HG03565 (cell line): Measurements from ENCODE around the gene INTS12.
A peak's percentile ranks its signal among the peaks of the same experiment; 100 is the strongest.

Experiments used
- ATAC-seq: cut with Tn5 transposase; IDR thresholded peaks from one replicate; pipeline ENCODE4 v1.9.1; 2021; ENCODE audit warnings: mild to moderate bottlenecking, moderate library complexity; ENCODE audit not compliant: unreplicated experiment

The INTS12 gene

DNA sequence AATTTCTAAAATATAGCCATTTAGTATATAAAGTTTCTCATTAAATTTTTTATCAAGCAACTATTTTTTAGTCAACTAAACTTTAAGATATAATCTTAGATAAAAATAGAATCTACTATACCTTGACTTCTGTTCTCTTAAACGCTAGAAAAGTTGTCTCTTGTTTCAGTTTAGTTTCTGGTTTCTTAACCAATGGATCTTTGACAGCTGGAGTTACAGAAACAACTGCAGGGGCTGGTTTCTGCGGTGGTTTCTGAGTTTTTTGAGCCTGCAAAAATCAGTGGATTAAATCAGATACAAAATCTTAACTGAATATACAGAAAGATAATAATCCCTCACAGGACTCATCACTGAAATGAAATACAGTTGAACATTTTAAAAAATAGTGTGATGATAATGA, 21.9 kb downstream of the INTS12 start:
- ATAC-seq, result no peak

DNA sequence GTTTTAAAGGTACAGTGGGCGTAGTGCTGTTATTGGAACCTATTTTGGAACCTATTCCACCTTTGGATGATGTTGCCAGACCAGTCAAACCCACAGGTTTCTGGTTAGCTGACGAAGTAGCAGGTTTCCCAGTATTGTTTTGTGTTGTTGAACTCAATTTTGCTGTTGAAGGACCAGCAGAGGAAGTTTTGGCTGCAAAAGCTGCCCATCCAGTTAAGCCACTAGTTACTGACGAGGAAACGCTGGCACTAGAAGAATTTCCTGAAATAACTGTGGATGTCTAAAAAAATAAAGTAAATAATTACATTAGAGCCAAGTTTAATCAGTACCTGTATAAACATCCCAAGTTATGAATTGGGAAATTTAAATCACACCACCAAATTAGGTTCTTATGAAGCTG, 25.5 kb downstream of the INTS12 start:
- no peak for ATAC-seq

DNA sequence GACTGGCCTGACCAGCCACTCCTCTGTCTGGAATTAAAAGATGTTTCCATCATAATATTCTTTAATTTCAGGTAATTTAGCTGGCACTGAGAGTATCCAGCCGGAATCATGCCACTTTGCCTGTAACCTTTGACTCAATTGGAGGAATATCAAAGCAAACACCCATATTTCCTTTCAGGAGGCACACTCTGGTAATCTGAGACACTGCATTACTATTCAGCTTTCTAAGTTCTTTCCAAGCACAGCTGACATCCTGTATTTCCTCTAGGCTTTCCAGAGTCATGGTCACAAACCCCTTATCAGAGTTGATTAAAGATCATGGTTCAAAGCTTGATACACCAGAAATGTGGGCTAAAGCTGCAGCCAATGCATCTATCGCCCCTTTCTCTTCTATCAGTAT, 29.3 kb downstream of the INTS12 start:
- ATAC-seq, result no peak

DNA sequence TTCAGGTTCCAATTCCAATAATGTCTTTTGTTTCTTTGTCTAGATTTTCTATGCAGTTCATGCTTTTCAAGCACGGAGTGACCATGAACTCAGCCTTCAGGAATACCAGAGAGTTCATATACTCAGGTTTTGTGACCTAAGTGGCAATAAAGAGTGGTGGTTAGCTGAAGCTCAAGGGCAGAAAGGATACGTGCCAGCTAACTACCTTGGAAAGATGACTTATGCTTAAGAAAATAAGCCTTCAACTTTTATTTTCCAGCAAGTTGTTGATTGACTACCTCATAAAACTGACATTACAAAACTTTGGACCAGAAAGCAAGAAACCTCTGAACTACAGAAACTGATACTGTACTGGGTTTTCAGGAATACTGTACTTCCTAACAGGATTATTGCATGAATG, 30.8 kb downstream of the INTS12 start:
- no peak for ATAC-seq

DNA sequence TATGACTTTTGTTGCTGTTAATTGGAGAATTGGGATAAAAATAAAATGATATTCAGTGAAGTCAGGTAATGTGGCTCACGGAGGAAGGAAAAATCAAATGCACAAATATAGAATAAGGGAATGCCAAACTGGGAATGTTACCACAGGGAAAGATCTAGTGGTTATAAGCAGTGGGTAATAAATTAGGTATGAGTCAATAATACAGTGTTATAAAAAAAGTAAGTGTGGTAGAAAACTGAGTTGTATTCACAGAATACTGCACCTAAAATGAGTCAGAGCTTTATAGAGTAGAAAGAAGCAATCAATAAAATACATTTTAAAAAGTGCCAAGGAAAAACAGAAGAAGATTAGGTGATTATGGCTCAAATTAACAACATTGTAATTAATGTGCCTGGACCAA, 34.5 kb downstream of the INTS12 start:
- no peak for ATAC-seq

DNA sequence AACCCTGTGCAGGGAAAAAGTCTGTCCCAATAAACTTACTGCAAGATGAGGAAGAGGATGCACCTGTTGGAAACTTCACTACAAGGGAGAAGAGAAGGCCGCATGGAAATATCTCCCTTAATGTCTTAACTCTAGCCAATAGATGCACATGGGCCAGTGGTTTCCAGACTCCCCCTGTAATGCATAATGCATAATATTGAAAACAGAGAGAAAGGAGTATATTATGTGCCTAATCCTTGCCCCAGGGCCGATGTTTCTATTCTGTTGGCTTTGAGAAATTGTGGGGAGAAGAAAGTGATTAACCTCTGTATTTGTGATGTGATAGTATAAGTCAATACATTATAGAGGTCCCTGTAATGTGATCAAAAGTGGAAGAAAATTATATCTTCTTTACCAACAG, 37.2 kb downstream of the INTS12 start:
- no peak for ATAC-seq

DNA sequence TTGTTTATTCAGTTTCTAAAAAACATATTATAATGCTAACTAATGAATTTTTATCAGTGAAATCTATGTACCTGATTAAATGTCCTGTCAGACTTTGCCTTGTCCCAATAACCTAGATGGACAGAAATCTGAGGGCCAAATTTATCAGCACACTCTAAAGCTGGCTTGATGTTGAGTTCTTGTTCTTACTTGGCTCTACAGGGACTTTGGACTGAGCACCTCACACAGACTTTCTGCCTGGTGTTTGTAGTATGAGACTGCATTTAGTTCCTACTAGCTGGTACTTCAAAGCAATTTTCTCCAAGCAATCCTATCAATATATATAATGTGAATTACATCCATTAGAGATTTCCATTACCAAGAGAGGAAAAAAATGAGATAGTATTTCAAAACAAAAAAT, 37.8 kb downstream of the INTS12 start:
- no peak for ATAC-seq

DNA sequence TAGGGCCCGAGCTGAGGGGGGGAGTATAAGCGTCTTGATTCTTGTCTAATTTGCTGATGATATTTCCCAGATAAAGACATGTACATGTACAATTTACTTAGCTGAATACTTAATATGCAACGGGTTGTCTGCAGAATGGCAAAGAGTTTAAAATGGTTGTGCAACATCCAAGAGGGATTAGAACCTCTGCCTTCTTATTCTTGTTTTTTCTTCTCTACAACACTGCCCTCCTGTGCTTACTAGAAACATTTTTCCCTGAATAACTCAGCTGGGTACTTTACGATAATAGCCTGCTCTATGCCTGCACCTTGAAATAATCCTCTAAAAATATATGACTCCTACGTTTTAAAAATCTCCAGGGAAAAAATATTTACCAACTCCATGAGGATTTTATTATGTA, 41.8 kb downstream of the INTS12 start:
- ATAC-seq, result no peak

DNA sequence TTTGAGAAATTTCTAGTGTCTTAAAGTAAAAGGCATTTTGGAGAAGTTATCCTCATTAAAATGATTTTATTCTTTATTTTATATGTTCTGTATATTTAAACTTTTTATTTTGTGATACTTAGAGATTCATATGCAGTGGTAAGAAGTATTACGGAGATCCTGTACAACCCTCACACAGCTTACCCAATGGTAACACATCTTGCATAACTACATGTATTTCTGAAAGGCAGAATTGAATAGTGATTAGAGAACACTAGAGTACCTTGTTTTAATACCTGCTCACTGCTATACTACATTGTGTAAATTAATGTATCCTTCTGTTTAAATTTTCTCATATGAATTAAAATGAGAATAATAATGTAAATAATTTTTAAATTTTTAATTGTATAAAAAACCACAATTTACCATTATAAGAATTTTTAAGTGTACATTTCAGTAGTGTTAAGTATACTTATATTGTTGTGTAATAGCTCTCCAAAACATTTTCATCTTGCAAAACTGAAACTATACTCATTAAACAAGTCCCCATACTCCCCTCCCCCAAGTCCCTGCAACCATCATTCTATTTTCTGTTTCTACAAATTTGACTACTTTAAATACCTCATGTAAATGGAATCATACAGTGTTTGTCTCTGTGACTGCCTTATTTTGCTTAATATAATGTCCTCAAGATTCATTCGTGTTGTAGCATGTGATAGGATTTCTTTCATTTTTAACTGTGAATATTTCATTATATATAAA, 45.4 kb downstream of the INTS12 start:
- no peak for ATAC-seq

DNA sequence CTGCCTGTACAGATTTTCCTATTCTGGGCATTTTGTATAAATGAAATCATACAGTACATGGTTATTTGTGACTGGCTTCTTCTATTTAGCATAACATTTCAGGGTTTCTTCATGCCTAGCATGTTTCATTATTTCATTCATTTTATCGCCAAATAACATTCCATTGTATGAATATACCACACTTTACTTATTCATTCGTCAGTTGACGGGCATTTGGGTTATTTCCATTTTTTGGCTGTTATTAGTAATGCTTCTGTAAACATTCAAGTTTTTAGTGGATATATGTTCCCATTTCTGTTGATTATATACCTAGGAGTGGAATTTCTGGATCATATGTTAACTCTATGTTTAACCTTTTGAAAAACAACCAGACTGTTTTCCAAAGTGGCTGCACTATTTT, 47.5 kb downstream of the INTS12 start:
- no peak for ATAC-seq

DNA sequence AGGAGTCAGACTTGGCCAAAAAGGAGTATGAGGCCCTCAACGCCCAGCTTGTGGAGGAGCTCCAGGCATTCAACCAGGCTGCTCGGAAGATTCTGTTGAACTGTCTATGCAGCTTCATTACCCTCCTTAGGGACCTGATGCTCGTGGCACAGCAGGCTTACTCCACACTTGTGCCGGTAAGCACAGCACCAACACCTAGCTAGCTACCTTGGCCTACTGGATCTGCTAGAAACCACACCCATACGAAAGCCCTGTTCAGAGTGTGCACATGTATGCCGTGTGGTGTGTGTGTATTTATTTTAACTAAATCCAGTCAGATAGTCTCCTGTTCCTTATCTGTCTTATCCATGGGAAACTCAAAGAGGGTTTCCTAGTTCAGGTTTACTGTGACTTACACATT, 49.3 kb downstream of the INTS12 start:
- no peak for ATAC-seq

DNA sequence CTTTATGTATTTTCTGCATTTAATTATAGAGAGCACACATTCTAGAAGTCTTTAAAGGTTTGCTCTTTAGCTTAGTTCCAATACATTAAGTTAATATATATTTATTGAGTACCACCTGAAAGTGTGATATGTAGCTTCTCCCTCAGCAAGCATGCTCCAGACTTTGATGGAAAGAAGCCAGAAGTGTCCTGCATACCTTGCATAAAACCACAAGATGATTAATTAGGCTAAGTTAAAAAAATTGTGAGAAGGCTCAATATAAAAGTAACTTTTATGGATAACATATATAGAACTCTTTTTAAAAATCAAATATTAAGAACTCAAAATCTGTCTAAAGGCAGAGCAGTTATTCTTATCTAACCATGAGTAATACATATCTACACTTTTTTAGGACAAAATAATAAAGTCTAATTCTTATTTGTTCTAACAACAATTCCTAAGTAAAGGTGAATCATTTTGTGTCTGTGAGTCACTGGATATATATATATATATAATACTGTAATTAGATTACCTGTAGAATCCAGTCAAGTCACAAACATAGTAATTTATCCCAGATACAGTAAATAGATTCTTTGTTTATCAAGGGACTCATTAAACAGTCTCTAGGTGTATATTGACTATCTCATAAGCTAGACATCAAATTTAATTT, 51.2 kb downstream of the INTS12 start:
- ATAC-seq, result no peak

DNA sequence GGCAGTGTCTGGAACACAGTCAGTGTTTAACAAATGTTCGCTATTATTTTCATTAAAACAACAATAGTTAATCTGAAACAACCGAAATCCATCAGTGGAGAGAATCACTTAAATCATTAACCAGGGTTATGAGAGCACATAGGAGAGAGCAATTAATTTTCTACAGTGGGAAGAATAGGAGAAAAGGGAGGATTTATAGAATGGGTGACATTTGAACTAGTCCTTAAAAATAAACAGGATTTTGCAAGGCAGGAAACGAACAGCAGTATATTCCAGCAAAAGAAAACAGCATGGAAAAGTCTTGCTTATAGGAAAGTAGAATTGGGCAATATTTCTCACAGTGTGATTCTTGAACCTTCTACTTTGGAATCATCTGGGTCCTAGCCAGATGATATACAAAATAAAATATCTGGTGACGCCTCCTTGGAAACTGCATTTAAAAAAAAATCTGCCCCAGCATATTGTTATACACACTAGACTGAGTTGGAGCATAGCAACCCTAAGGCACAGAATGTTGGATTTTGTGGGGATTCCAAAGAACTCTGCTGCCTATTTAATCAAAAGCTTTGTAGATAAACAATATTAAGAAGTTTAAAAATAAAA, 56.1 kb downstream of the INTS12 start:
- ATAC-seq, result no peak

DNA sequence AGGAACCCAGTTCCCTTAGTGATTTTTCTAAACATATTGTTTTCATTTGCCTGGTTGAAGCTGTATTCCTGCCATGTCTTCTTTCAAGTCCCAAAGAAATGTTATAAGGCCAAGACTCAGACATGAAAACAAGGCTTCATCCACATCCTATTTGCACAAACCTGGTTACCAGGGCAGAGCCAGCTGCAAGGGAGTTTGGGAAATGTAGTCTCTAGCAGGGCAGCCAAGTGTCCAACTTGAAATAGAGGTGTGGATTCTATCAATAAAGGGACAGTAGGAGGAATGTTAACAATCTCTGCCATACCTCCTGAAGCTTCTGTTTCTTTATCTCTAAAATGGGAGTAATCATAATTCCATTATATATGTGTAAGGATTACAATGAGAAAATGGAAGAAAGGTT, 56.6 kb downstream of the INTS12 start:
- ATAC-seq, result no peak

DNA sequence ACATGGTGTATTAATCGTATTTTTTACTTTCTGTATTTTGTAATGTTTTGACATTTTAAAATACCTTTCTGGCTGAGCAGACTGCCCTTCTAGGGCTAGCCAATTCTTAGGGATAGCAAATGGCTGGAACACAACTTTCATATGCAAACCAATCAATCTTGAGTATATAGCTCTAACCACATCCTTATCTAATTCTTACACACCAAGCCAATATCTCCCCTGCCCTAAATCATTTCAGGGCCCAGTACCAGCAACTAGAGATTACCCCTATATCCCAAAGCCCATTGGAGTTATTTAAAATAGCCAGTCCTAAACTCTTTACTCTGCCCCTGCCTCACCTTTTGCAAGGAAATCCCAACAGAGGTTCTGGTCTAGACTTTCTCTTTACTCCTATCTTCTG, 58.3 kb downstream of the INTS12 start:
- no peak for ATAC-seq

DNA sequence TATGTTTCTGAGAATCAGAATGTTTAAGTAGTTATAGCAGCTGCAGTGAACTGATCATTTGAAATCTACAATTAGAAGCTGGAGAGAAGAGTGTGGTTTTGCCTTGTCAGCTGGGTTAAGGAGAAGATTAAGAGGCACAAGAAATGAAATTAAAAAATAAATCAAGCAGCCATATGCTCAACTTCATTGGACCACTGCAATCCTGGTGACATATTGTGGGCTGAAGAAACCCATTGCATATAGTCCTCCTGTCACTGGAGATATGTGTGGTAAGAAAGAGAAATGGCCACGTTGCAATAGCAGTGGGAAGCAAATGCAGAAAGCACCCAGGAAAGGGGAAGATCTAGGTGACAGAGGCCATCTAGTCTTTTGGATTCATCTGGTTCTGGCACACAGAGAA, 63.0 kb downstream of the INTS12 start:
- no peak for ATAC-seq

DNA sequence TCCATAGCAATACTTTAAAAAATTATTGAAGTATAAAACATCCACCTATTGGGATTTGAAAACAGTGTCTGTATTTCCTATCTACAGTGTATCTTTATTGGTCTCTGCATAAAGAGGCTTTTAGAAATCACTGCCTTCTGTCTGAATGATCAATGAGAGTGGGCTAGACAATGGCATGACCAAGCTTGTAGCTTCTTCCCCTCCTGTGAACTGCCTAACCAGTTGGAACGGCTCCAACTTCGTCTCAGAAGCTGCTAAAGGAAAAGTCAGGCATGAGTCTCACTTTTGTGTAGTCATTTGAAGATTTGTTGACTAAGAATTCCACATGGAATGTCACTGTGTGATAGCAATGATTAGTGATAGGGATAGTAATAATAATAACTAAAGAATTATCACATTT, 64.2 kb downstream of the INTS12 start:
- ATAC-seq, result no peak

DNA sequence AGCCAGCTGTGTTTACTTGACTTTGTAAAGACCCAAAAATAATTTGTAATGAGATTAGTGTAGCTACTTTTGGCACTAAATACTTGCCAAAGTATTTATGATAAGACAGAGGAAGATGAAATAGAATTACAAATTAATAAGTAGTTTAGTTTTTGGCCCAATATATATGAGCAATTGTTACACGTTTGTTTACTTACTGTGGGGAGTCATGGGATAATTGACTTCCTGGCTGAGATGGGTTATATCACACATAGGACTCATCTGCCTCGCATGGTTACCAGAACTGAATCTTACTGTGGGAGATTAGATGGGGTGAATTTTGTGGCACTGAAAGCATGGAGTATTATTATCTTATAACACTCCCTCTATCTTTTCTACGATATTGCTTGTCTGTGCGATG, 66.6 kb downstream of the INTS12 start:
- no peak for ATAC-seq

DNA sequence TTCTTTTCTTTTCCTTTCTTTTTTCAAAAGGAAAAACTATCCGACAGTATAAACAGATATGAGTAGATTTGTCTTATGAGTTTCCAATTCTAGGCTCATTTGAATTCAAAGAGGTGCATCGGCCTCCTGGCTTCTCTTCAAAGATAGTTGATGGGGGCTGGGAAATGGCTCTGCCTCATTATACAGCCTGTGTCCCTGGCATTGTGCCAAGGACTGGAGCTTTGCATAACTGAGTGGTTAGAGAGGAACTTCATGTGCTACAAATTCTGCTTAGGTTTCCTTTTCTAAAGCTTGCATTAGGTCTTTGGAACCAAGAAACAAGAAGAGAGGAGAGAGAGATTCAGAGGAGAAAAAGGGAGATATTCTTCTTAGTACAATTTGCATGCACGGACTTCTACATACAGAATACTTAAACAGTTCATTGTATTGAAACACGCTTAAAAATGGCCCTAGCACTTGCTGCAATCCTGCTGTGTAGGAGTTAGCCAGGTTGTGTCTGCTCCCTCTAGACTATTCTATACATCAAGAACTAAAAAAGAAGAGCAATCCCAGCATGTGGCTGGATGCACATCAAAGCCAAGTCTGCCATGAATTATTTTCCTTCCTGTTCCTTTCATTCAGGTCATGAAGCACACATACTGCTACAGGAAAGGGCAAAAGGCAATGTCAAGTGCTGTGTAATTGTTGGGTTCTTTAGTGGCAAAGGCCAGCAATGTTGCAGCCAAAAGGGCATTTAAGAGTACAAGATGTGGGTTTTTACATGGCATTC, 70.9 kb downstream of the INTS12 start:
- ATAC-seq, result peak; percentile 72

DNA sequence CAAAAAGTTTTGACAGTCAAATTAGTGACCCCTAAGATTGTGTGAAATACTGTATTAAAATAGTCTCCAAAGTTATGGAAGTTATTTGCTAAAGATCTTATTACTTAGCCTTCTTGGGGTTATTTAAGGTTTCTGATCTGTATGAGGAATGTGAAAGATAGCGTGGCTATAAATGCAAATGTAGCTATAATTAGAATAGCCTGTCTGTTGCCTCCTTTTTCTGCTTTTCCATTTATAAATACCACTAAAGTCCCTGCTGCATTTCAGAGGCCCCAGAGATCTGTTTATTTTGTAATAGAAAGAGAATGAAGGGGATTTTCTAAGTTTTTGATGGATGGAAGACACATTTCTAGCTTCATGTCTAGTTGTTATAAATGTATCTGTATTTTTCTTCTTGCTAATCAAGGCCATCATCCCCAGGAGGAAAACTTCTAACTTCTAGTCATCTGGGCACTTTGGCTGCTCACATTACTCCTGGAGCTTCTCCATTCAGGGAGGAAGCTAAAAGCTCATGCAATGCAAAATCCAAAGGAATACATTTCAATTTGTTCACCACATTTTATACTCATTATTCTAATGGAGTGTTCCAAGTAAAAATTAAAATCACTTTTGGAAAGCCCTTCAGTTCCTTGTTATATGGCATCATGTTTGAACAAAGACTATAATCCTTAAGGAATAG, 73.9 kb downstream of the INTS12 start:
- no peak for ATAC-seq

DNA sequence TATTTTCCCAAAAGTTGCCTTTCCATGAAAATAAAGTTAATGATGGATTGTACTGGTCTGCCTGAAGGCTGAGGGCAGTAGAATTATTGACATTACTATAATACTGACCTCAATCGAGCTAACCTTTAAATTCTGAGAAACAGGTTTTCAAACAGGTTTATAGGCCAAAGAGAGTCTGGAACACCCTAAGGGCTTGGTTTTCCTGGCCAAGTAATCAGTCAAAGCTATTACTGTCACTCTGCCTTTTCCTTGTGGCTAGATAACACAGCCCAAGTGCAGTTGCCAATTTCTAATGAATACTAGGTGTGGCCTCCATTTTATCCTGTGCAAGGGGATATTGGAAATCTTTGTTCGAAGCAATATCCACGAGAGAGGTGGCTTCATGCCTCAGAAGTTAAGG, 75.2 kb downstream of the INTS12 start:
- no peak for ATAC-seq
